Measurements from ENCODE around the gene ABCB8. TPM values are rescaled to one million over a fixed set of nuclear protein-coding genes. Genes with fewer than 3 reads are reported as not detected.

Gene ABCB8
- total and polyA plus RNA-seq, 9 of the 15 experiments (the other 6 are each of a cell fraction or from before 2014, with no cell fraction given) = 7.6 to 106 (median 36.3) TPM

- TF ChIP-seq, protein P1, sequence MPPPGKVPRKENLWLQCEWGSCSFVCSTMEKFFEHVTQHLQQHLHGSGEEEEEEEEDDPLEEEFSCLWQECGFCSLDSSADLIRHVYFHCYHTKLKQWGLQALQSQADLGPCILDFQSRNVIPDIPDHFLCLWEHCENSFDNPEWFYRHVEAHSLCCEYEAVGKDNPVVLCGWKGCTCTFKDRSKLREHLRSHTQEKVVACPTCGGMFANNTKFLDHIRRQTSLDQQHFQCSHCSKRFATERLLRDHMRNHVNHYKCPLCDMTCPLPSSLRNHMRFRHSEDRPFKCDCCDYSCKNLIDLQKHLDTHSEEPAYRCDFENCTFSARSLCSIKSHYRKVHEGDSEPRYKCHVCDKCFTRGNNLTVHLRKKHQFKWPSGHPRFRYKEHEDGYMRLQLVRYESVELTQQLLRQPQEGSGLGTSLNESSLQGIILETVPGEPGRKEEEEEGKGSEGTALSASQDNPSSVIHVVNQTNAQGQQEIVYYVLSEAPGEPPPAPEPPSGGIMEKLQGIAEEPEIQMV (tag; conservative IDR thresholded peaks at IDR 0.05; ENCODE audit: low read depth) = no peak
- TF ChIP-seq, protein P2, sequence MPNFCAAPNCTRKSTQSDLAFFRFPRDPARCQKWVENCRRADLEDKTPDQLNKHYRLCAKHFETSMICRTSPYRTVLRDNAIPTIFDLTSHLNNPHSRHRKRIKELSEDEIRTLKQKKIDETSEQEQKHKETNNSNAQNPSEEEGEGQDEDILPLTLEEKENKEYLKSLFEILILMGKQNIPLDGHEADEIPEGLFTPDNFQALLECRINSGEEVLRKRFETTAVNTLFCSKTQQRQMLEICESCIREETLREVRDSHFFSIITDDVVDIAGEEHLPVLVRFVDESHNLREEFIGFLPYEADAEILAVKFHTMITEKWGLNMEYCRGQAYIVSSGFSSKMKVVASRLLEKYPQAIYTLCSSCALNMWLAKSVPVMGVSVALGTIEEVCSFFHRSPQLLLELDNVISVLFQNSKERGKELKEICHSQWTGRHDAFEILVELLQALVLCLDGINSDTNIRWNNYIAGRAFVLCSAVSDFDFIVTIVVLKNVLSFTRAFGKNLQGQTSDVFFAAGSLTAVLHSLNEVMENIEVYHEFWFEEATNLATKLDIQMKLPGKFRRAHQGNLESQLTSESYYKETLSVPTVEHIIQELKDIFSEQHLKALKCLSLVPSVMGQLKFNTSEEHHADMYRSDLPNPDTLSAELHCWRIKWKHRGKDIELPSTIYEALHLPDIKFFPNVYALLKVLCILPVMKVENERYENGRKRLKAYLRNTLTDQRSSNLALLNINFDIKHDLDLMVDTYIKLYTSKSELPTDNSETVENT (CRISPR knock-in tag; IDR thresholded peaks at IDR 0.05) = 0 out of 2 replicates have a peak, but pooled peaks have one; percentile 53
- 0 out of 2 replicates have a peak, but pooled peaks have one; percentile 59 for TF ChIP-seq ZBTB40 (IDR thresholded peaks at IDR 0.05)
- TF ChIP-seq ZBTB40 (CRISPR knock-in tag; IDR thresholded peaks at IDR 0.05) = no peak
- no peak for TF ChIP-seq FOXM1 (IDR thresholded peaks at IDR 0.05; ENCODE audit: low read depth)
- TF ChIP-seq FOXM1 (CRISPR knock-in tag; IDR thresholded peaks at IDR 0.05; ENCODE audit: low read depth) = no peak
- TF ChIP-seq SREBF2 (CRISPR knock-in tag; IDR thresholded peaks at IDR 0.05) = 0 out of 2 replicates have a peak, but pooled peaks have one; percentile 41
- TF ChIP-seq HDAC1 (IDR thresholded peaks at IDR 0.05) = peak in 1 of 2 experiments; percentile 61; a peak in 1 of 4 replicates
- peak; percentile 46 for TF ChIP-seq SMARCE1 (IDR thresholded peaks at IDR 0.05)
- TF ChIP-seq ZNF639 (CRISPR knock-in tag; conservative IDR thresholded peaks at IDR 0.05 in 1 of 2, IDR thresholded peaks at IDR 0.05 in 1 of 2) = no peak
- TF ChIP-seq ZC3H8 (IDR thresholded peaks at IDR 0.05) = no peak
- TF ChIP-seq SNIP1 (IDR thresholded peaks at IDR 0.05; ENCODE audit: low read depth) = no peak
Observed at GRCh38 chr7:151061213-151062110, 33.2 kb downstream of the ABCB8 start (continued).

Data from K562 (cell line).